Measurements from ENCODE around the gene PITPNM3. TPM values are rescaled to one million over a fixed set of nuclear protein-coding genes. Genes with fewer than 3 reads are reported as not detected.

The PITPNM3 gene
- total RNA-seq, 1 experiment from 2014 or later: 0.44 TPM

DNA sequence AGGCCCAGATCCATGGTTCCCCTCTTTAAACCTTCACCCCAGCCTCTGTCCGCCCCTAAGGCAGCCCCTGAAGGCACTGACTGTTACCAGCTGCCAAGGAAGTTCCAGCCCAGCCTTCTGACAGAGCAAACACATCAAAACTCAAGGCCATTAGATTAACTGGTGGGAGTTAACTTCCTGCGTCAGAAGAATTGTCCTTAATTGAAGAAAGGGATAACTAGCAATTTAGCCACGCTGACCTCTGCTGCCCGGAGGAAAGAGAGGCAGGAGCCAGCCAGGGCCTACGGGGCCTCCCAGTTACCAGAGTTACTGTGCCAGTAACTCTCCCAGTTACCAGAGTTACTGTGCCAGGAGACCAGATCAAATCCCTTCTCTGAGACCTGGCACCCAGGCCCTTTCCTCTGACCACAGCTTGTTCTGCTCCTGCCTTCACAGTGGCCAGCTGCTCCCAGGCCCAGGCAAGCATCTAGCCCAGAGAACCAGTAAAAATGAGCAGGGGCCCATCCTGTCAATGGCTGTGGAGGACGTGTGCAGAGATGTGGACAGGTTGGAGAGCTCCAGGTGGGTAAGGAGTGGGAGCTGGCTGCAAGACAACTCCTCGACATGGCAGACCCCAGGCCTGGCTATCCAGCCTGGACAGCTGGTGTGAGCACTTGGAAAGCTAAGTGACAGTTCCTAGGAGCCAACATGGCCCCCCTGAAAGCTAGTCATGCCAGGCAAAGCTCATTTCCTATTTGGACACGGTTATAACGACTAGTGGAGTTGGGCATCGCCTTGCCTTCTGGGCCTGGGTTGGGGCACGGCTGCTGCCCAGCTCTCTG, 2.8 kb upstream of the PITPNM3 start:
- in situ Hi-C loops (cut with HindIII; ENCODE audit: low pct_unique_long_range_greater_than_20kb, low sequenced_read_pairs) (no loop called here), intact Hi-C loops (cut with micrococcal nuclease; ENCODE audit: unreplicated experiment) (no loop called here)
- BruUV-seq (replicated peaks): no TSS peak
- no peak for DNase-seq (ENCODE audit: low read depth, low spot score)
- POLR2A ChIA-PET: no interaction called here
- no peak for ATAC-seq
- H3K27me3 ChIP-seq (ENCODE audit: control insufficient read depth, insufficient read depth, low read length): peaks cover 6% of the 10 kb centered on the region
- H3K27ac ChIP-seq (ENCODE audit: low read length): no peak overlapping the region
- TF ChIP-seq SIN3A (IDR thresholded peaks at IDR 0.05; ENCODE audit: borderline replicate concordance, insufficient read depth, low read depth, low read length) (no peak), TCF7L2 (IDR thresholded peaks at IDR 0.05; ENCODE audit: low read depth, low read length) (no peak), POLR2AphosphoS5 (IDR thresholded peaks at IDR 0.05; ENCODE audit: low read depth, low read length) (no peak)
- TF ChIP-seq, protein P1, sequence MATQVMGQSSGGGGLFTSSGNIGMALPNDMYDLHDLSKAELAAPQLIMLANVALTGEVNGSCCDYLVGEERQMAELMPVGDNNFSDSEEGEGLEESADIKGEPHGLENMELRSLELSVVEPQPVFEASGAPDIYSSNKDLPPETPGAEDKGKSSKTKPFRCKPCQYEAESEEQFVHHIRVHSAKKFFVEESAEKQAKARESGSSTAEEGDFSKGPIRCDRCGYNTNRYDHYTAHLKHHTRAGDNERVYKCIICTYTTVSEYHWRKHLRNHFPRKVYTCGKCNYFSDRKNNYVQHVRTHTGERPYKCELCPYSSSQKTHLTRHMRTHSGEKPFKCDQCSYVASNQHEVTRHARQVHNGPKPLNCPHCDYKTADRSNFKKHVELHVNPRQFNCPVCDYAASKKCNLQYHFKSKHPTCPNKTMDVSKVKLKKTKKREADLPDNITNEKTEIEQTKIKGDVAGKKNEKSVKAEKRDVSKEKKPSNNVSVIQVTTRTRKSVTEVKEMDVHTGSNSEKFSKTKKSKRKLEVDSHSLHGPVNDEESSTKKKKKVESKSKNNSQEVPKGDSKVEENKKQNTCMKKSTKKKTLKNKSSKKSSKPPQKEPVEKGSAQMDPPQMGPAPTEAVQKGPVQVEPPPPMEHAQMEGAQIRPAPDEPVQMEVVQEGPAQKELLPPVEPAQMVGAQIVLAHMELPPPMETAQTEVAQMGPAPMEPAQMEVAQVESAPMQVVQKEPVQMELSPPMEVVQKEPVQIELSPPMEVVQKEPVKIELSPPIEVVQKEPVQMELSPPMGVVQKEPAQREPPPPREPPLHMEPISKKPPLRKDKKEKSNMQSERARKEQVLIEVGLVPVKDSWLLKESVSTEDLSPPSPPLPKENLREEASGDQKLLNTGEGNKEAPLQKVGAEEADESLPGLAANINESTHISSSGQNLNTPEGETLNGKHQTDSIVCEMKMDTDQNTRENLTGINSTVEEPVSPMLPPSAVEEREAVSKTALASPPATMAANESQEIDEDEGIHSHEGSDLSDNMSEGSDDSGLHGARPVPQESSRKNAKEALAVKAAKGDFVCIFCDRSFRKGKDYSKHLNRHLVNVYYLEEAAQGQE (IDR thresholded peaks at IDR 0.05; ENCODE audit: insufficient read depth in 1 of 2, low read depth in 2 of 2, low read length in 1 of 2): no peak
- TF ChIP-seq, protein P2, sequence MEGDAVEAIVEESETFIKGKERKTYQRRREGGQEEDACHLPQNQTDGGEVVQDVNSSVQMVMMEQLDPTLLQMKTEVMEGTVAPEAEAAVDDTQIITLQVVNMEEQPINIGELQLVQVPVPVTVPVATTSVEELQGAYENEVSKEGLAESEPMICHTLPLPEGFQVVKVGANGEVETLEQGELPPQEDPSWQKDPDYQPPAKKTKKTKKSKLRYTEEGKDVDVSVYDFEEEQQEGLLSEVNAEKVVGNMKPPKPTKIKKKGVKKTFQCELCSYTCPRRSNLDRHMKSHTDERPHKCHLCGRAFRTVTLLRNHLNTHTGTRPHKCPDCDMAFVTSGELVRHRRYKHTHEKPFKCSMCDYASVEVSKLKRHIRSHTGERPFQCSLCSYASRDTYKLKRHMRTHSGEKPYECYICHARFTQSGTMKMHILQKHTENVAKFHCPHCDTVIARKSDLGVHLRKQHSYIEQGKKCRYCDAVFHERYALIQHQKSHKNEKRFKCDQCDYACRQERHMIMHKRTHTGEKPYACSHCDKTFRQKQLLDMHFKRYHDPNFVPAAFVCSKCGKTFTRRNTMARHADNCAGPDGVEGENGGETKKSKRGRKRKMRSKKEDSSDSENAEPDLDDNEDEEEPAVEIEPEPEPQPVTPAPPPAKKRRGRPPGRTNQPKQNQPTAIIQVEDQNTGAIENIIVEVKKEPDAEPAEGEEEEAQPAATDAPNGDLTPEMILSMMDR (IDR thresholded peaks at IDR 0.05): no peak
- H3K9me3 ChIP-seq (ENCODE audit: control insufficient read depth, insufficient read depth, low read depth, low read length): no peaks in the 10 kb centered on the region
- no peaks in the 10 kb centered on the region; the same call in 1 of the 2 replicates for H3K4me1 ChIP-seq (ENCODE audit: control insufficient read depth, insufficient read depth, low read length)
- H3K36me3 ChIP-seq (ENCODE audit: control insufficient read depth, insufficient read depth, low read length): no peaks in the 10 kb centered on the region
- no peak overlapping the region for H3K4me3 ChIP-seq (ENCODE audit: low read depth in 2 of 2, low read length in 2 of 2)
- CTCF ChIA-PET: no interaction called here

DNA sequence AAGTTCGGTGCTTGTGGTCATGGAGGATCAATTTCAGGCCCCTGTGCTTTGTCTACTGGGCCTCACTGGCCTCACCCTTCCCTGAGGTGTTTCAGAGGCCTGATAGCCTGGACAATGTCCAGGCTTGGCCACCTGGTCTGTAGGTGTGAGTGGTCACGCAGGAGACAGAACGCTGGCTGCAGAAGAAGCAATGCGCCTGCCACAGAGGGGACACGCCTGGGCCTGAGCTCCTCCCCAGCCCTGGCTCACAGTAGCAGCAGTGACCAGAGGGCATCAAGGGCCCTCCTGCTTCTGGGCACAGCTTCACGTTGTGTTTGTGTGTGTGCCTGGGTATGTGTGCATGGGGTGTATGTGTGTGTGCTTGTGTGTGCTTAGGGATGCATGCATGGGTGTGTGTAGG, 1.9 kb upstream of the PITPNM3 start:
- CTCF ChIA-PET: no interaction called here
- Histone ChIP-seq H3K4me1 (ENCODE audit: control insufficient read depth, insufficient read depth, low read length) (no peaks in the 10 kb centered on the region; the same call in 1 of the 2 replicates), H3K27ac (ENCODE audit: low read length) (no peak overlapping the region), H3K9me3 (ENCODE audit: control insufficient read depth, insufficient read depth, low read depth, low read length) (no peaks in the 10 kb centered on the region), H3K36me3 (ENCODE audit: control insufficient read depth, insufficient read depth, low read length) (no peaks in the 10 kb centered on the region), H3K4me3 (ENCODE audit: low read depth in 2 of 2, low read length in 2 of 2) (no peak overlapping the region), H3K27me3 (ENCODE audit: control insufficient read depth, insufficient read depth, low read length) (peaks cover 6% of the 10 kb centered on the region)
- ATAC-seq (no peak), DNase-seq (ENCODE audit: low read depth, low spot score) (no peak)
- TF ChIP-seq, protein P1 (IDR thresholded peaks at IDR 0.05; ENCODE audit: insufficient read depth in 1 of 2, low read depth in 2 of 2, low read length in 1 of 2): no peak
- TF ChIP-seq POLR2AphosphoS5 (IDR thresholded peaks at IDR 0.05; ENCODE audit: low read depth, low read length): no peak
- TF ChIP-seq, protein P2 (IDR thresholded peaks at IDR 0.05): no peak
- no peak for TF ChIP-seq TCF7L2 (IDR thresholded peaks at IDR 0.05; ENCODE audit: low read depth, low read length)
- TF ChIP-seq SIN3A (IDR thresholded peaks at IDR 0.05; ENCODE audit: borderline replicate concordance, insufficient read depth, low read depth, low read length): no peak
- BruUV-seq (replicated peaks): no TSS peak
- in situ Hi-C loops (cut with HindIII; ENCODE audit: low pct_unique_long_range_greater_than_20kb, low sequenced_read_pairs) (no loop called here), intact Hi-C loops (cut with micrococcal nuclease; ENCODE audit: unreplicated experiment) (no loop called here)
- POLR2A ChIA-PET: no interaction called here
